ENCODE results near the gene MED16.
"Not testable (repeated sequence)": the region's sequence is repeated elsewhere in the genome, so short reads cannot be mapped to it uniquely, and the experiment has no call there.

Gene MED16

GRCh38 chr19:911197-912033 is 18.4 kb upstream of the MED16 start:
- DNase-seq (ENCODE audit: low spot score) = no peak

GRCh38 chr19:907183-907853 is 14.3 kb upstream of the MED16 start:
- DNase-seq (ENCODE audit: low spot score) = no peak

GRCh38 chr19:906480-906879 is 13.5 kb upstream of the MED16 start:
- no peak for DNase-seq (ENCODE audit: low spot score)

GRCh38 chr19:904545-904944 is 11.6 kb upstream of the MED16 start:
- no peak for DNase-seq (ENCODE audit: low spot score)

GRCh38 chr19:903266-903797 is 10.3 kb upstream of the MED16 start:
- DNase-seq (ENCODE audit: low spot score) = no peak

GRCh38 chr19:902446-903226 is 9.6 kb upstream of the MED16 start:
- no peak for DNase-seq (ENCODE audit: low spot score)

GRCh38 chr19:902093-902370 is 9.0 kb upstream of the MED16 start:
- no peak for DNase-seq (ENCODE audit: low spot score)

GRCh38 chr19:901216-902092 is 8.5 kb upstream of the MED16 start:
- DNase-seq (ENCODE audit: low spot score) = no peak

GRCh38 chr19:900302-901111 is 7.5 kb upstream of the MED16 start:
- no peak for DNase-seq (ENCODE audit: low spot score)

GRCh38 chr19:900043-900301 is 7.0 kb upstream of the MED16 start:
- DNase-seq (ENCODE audit: low spot score) = no peak

GRCh38 chr19:899336-900042 is 6.5 kb upstream of the MED16 start:
- DNase-seq (ENCODE audit: low spot score) = no peak

- DNase-seq (ENCODE audit: low spot score) = no peak
Measured at GRCh38 chr19:898663-899062, 5.7 kb upstream of the MED16 start.

GRCh38 chr19:897442-898039 is 4.6 kb upstream of the MED16 start:
- DNase-seq (ENCODE audit: low spot score) = no peak

GRCh38 chr19:896999-897398 is 4.0 kb upstream of the MED16 start:
- no peak for DNase-seq (ENCODE audit: low spot score)

- DNase-seq (ENCODE audit: low spot score) = no peak
Measured at GRCh38 chr19:896434-896833, 3.4 kb upstream of the MED16 start.

- no peak for DNase-seq (ENCODE audit: low spot score)
Measured at GRCh38 chr19:892243-892893, 619 bp downstream of the MED16 start.

GRCh38 chr19:891421-892200 is 1.4 kb downstream of the MED16 start:
- not testable (repeated sequence) for DNase-seq (ENCODE audit: low spot score)

GRCh38 chr19:890831-891230 is 2.2 kb downstream of the MED16 start:
- DNase-seq (ENCODE audit: low spot score) = no peak

Data from pons (tissue), 1 donor.